ENCODE results near the gene SH3GLB1.

The SH3GLB1 gene

DNA sequence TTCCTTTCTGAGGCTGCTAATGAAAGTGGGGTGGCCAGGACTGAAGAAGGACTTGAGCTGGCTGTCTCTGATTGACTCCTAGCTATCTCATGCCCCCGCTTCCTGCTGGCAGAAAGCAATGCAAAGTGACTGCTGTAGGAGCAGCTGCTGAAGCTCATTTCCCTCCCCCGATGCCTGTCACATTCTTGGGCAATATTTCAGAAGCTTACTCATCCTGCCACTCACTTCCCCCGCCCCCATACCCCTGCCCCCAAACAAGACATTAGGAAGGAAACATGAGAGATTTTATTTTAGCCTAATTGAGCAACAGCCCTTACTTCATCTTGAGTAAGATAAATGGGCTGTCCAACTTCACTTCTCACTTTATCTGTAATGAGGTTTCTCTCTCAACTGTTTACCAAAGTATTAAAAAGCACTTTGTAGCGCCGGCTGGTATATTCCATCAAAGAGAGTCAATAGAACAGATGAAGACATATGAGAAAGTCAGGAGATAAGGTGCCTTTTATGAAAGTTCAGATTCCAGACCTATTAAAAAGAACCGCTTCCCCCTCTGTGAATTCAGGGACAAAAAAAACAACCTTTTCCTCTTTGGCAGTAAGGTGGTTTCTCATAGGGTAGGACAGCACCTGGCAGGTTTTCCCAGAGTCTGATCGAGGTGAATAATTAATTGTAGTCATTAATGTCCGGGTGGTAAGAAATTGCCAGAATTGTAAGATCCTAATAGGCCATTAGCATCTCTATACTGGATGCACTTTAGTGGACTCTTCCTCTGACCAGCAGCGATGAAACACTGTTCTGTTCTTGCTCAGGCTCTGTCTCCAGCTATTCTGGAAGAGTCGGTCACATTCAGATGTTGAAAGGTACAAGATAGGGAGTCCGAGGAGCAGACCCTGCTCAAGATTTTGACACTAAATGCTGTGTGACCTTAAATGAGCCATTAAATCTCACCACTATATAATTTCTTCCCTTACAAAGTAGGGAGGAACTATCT lies 70.2 kb downstream of the SH3GLB1 start:
- DNase-seq (ENCODE audit: low spot score), result peak; percentile 76

DNA sequence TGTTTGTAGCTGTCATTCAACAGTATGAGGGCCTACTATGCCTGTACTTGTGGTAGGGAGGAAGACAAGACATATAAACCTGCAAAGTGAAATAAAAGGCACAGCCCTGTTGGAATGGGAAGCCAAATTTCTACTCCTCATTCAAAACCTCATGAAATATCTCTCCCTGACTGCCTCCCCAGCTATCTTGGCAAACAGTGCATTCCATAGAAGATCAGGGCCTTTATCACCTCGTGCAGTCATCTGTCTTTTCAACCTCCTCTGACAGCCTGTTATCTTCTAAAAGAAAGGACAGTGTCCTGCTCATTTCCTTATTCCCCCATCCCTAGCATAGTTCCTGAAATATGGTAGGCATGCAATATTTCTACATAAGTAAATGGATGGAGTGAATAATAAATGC lies 71.0 kb downstream of the SH3GLB1 start:
- DNase-seq (ENCODE audit: low spot score), result no peak

DNA sequence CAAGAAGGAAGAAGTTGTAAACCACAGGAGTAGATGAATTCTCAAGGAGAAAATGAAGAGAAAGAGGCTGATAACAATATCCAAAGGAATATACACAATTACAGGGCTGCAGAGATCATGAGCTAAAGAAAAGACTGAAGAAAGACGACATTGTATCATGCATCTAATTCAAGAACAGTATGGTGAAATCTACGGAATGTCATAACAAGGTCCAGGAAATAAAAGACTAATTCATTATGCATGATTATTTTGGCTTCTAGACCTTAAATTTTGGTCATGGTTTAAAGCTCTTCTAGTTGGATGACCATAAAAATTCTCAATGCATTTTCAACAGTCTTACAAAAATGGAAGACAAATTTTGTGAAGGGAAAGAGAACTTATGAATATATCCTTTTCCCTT lies 71.7 kb downstream of the SH3GLB1 start:
- DNase-seq (ENCODE audit: low spot score), result no peak

DNA sequence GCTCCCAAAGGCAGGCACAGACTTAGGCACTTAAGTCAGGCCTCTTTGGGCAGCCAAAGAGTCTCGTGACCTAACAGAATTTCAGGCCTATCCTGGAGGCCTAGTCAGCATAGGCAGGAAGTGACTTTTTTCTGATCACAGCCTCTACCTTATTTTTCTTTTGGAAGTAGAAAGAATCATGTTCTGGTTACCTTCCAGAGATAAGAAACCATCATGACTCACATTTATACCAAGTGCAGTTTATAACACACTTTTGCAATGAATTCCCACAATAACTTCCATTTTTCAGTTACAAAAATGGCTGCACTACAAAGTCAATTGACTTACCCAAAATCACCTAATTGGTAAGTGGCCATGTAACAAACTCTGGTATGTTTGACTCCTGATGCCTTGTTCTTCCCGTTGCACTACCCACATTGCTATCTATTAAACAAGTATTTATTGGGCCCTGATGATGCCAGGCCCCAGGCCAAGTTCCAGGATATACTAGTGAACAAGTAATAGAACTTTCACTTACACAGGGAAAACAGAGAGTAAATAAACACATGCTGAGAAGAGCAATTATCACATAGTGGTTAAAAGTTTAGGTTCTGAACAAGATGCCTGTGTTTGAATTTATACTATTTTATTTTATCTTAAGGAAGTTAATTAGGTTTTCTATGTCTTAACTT lies 74.3 kb downstream of the SH3GLB1 start:
- DNase-seq (ENCODE audit: low spot score), result no peak

DNA sequence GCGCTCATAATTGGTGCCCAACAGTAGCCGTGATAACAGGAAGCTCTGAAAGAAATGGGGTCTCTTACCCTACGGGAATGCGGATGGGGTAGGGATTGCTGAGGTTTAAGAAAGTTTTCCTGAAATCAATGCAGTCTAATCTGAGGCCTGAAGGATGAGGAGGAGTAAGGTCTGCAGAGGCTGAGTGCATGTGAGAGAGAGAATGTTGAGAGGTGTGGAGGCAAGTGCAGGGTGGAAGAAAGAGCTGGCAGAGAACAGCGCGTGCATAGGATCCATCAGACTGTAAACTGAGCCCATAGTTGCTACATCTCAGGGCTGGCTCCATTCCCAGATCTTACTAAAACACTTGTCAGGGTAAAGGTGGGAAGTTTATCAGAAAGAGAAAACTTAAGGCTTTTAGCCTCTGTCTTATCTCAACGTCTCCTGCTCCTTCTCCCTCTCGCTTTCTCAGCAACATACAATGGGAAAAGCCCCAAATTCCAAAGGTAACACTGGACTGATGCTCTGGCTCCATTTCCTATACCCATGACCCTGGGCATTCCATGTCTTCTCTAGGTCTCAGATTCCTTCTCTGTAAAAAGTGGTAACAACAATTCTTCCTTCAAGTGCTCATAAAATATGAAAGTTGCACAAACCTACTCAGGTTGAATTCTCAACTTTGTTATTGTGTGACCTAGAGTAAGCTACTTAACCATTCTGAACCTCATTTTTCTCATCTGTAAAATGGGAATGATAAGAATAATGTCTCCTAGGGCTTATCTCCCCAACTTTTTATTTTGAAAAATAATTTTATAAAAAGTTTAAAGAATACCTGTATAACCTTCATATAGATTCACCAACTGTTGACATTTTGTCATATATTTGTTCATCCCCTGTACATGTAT lies 75.2 kb downstream of the SH3GLB1 start:
- no peak for DNase-seq (ENCODE audit: low spot score)

DNA sequence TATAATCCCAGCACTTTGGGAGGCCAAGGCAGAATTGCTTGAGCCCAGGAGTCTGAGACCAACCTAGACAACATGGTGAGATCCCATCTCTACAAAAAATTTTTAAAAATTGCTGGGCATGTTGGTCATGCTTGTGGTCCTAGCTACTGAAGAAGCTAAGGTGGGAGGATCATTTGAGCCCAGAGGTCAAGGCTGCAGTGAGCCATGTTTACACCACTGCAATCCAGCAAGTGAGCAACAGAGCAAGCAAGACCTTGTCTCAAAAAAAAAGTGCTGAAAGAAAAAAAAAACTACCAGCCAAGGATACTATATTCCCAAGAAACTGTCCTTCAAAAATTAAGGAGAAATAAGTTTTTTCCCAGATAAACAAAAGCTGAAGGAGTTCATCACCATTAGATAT lies 78.1 kb downstream of the SH3GLB1 start:
- DNase-seq (ENCODE audit: low spot score), result no peak

DNA sequence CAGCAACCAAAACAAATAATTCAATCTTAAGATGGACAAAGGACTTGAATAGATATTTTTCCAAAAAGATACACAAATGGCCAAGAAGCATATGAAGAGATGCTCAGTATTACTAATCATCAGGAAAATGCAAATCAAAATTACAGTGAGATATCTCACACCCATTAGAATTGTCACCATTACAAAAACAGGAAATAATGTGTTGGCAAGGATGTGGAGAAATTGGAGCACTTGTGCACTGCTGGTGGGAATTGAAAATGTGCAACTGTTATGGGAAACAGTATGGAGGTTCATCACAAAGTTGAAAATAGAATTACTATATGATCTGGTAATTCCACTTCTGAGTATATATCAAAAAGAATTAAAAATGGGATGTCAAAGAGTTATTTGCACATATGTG lies 83.2 kb downstream of the SH3GLB1 start:
- no peak for DNase-seq (ENCODE audit: low spot score)

DNA sequence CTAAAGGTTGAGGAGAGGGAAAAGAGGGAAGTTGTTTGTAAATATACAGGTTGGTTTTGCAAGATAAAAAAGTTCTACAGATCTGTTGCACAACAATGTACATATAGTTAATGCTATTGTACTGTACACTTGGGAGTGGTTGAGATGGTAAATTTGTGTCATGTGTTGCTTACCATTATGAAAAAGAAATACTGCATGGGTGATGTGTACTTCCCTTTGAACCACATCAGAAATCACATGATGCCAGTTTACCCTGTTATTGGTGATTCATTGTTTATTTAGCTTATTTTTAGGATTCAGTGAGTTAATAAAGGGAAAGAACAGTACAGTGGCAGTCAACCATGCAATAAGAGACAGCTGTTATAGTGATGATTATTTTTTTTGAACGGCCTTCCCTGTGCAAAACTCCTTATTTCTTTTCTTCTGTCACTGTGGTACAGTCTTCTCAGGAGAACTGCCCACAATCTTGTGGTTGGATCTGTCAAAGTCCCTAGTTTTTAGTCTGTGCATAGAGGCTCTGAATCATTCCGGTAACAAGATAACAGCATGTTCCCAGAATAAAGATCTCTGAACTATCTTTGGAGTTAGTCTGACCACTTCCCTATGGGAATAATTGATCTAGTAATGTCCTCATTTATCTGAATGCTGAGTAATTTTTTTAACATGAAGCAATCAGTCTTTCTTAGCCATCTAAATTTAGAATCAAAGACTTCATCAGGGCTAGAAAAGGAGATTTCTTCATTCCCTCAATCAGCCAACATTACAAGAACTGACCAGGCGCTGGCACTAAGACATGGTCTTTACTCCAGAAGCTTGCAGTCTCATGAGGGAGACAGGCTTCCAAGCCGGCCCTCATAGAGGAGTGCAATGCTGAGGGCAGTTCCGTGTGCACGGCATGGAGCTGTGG lies 84.2 kb downstream of the SH3GLB1 start:
- no peak for DNase-seq (ENCODE audit: low spot score)

DNA sequence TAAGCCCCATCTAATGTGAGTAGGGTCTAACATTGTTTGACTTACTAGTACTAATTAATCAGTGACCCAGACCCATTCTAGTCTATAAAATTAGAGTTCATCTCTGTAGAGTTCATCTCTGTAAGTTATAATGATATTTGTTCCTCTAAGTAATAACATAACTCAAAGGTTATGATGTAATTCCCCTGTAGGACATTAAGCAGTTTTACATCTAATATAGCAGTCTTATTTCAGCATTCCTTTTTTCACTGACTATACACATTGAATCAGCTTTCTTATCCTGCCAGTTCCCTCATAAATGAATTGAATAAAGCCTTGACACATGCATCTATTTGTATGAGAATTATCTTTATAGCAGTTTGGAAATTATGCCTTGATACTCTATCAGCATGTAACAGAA lies 90.9 kb downstream of the SH3GLB1 start:
- no peak for DNase-seq (ENCODE audit: low spot score)

Measured in AG08396 (cell line).